Stimulated activated CD4-positive, alpha-beta T cell treated with anti-CD3 and anti-CD28 coated beads, Interleukin-1b, Interleukin-23, amount 100 ng/mL, for 4 hours (primary cell): ENCODE data around the gene PROKR2.

Experiments used
- DNase-seq, 2 donors: peaks; one replicate each; pipeline ENCODE4 v3.0.0-alpha.2; 2020; ENCODE audit warnings: low read depth in 2 of 2

Gene PROKR2

GRCh38 chr20:5282561-5282960 lies 34.2 kb downstream of the PROKR2 start:
- no peak for DNase-seq

- DNase-seq, result no peak
These were observed 37.1 kb downstream of the PROKR2 start for GRCh38 chr20:5279661-5280060.

- DNase-seq, result no peak
These were observed 44.5 kb downstream of the PROKR2 start for GRCh38 chr20:5272268-5272667.

DNA sequence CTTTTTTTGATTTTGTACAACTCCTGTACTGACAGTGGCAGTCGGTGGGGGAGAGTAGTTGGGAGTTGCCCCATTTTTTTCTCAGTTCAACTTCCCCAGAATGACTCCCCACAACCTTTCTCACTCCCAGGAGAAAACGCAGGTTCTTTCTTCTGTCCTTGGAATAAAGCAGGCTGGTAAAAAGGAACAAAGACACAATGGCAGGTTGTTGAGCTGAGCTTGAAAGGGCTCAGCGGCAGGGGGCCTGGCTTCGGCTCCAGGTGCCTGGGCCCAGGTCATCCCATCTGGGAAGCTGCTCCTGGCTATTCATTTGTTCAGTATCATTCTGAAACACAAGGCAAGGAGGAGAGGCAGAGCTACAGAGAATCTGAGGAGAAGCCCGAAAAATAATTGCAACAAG lies 46.2 kb downstream of the PROKR2 start:
- DNase-seq, result no peak

DNA sequence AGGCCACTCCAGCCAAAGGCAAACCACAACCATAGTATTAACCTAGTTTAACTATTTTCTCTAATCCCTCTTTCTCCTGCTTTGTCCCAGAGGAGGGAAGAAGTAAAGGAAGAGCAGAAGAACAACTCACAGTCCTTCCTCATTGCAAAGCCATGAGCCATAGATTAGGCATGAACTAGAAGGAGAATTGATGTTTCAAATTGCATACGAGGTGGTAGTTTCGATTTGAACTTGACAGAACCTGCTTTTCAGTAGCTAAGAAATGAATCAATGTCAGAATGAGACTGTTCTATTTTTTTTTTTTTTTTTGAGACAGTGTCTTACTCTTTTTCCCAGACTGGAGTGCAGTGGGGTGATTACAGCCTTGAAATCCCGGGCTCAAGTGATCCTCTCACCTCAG lies 48.3 kb downstream of the PROKR2 start:
- no peak for DNase-seq

GRCh38 chr20:5267092-5267491 lies 49.7 kb downstream of the PROKR2 start:
- no peak for DNase-seq
